HG02884 (cell line): ENCODE measurements around the gene ZNF740.

Source experiments
- ATAC-seq: cut with Tn5 transposase; IDR thresholded peaks from one replicate; pipeline ENCODE4 v1.9.1; 2021; ENCODE audit warnings: mild to moderate bottlenecking, moderate library complexity; ENCODE audit not compliant: unreplicated experiment

ZNF740 gene

GRCh38 chr12:53241623-53242412, 61.3 kb downstream of the ZNF740 start:
- no peak for ATAC-seq

DNA sequence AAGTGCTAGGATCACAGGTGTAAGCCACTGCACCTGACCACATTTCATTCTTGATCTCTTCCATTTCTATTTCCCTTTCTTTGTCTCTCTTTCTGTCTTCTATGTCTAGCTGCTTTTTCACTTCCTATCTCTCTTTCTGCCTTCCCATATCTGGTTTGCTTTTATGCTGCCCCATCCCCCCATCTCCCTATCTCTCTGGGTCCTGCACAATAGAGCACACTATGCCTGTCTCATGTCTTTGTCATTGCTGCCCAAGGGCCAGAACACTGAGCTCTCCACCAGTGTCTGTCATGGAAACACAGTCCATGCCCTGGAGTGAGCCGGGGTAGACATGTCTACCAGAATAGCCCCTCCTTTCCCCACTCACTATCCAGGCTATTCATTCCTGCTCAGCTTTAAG, 63.8 kb downstream of the ZNF740 start:
- ATAC-seq: no peak
